Embryonic facial prominence (tissue), 1 donor: ENCODE data around the gene EDEM1.
"Not testable (repeated sequence)": the region's sequence is repeated elsewhere in the genome, so short reads cannot be mapped to it uniquely, and the experiment has no call there.

ENCODE experiments used
- DNase-seq: peaks from one replicate; pipeline ENCODE4 v3.0.0-alpha.2; 2016; ENCODE audit errors: extremely low spot score

Gene EDEM1

DNA sequence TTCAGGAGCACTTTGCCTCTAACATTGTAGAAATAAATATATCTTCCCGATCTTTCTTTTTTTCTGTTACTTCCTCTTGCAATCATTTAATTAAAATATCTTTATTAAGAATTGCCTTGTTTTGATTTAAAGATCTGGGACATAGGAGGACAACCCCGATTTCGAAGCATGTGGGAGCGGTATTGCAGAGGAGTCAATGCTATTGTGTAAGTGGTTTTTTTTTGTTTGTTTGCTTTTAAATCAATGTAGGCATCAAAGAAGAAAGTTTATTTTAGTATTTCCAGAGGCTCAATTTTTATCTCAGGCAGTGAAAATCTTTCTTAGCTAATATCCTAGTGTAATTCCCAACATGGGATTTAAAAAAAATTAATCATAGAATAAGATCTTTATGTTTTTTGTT lies 15.5 kb upstream of the EDEM1 start:
- no peak for DNase-seq

GRCh38 chr3:5179036-5179435 lies 8.5 kb upstream of the EDEM1 start:
- DNase-seq: not testable (repeated sequence)

DNA sequence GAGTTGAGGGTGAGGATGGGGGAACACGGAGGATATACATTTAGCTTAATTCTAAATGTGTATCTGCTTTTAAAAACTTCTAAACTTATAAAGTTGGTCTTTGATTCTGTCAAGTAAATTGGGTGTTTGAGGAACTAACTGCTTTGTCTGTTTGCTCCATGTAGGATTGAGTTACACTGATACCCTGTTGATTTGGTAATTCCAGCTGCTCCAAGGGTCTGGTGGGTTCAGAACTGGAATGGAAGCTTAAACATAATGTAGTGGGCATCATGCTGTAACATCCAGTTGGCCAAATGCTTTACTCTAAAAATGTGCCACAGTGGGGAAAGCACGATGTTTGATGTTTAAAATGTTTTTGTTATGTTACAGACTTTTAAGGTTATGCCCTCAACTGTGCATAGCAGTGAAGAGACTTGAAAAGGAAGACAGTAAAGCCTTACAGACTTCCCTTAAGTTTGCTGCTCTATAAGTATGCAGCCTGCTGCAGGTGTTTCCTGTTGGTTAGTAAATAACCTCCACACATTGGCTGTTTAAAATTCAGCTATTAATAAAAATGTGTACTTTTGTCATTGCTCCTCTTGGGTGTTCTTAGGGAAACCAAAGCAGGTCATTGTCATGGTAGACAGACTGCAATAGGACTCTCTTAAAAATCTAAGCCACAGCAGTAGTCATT lies 5.9 kb upstream of the EDEM1 start:
- DNase-seq: no peak

DNA sequence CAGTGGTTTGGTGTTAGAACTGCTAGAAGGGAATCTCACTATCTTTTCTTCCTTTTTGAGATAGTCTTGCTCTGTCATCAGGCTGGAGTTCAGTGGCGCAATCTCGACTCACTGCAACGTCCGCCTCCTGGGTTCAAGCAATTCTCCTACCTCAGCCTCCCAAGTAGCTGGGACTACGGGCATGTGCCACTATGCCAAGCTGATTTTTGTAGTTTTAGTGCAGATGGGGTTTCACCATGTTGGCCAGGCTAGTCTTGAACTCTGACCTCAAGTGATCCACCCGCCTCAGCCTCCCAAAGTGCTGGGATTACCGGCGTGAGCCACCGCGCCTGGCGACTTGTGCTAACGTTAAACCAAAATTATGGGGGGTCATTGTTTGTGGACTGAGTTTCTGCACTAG lies 3.8 kb upstream of the EDEM1 start:
- not testable (repeated sequence) for DNase-seq

DNA sequence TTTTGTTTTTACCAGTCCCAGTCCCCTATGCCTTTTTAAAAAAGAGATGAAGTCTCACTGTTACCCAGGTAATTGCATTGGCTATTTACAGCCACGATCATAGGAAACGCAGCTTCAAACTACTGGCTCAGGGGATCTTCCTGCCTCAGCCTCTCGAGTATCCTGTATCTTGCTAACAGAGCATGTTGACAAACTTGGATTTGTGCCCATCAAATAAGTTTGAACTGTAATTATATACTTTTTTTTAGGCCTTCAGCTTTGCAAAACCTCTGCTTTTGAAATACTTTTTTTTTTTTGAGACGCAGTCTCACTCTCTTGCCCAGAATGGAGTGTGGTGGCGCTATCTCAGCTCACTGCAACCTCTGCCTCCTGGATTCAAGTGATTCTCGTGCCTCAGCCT lies 3.0 kb upstream of the EDEM1 start:
- DNase-seq: no peak

GRCh38 chr3:5185093-5185673 lies 2.3 kb upstream of the EDEM1 start:
- no peak for DNase-seq

DNA sequence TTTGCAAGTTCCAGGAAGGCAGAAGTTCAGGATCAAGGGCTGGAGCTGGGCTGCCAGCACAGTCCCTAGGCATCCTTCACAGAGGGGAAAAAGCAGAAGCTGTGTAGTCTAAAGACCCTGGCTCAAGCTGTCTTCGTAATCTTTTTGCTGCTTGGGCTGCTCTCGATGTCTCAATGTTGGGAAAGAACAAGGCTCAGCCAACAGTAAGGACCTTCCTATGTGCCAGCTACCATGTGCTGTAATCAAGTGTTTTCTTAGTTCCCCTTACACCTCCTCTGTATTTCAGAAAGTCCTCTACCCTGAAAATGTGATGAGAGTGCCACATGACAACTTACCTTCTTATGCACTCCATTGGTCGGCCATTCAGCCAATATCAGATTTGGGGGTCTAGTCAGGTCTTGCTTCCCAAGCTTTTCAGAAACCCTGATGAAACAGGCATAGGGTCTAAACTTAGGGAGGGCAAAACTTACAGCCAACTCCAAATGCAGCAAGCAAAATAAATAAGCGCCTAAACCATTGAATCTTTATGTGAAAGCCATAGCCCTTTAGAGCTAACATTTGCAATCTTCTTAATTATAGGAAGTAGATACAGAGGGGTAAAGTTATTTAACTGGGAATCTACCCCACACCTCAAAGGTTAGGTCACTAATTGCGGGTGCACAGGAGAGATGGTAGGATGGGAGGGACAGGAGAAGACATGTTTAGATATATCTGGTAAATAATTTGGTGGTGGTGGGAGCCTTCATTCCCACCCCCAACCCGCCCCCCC lies 1.2 kb upstream of the EDEM1 start:
- DNase-seq: no peak

DNA sequence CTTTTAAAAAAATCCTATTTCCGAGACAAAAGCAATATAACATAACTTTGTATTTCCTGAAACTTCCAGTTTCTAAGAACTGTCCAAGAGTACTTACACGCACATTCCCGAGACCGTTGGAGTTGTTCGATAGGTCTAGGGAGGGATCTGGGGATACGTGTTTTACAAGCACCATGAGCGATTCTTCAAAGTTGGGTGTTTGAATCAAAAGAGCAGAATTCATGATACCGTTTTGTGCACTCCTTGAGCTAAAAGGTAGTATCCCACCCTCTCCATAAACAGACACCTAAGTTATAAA lies 700 bp upstream of the EDEM1 start:
- no peak for DNase-seq

DNA sequence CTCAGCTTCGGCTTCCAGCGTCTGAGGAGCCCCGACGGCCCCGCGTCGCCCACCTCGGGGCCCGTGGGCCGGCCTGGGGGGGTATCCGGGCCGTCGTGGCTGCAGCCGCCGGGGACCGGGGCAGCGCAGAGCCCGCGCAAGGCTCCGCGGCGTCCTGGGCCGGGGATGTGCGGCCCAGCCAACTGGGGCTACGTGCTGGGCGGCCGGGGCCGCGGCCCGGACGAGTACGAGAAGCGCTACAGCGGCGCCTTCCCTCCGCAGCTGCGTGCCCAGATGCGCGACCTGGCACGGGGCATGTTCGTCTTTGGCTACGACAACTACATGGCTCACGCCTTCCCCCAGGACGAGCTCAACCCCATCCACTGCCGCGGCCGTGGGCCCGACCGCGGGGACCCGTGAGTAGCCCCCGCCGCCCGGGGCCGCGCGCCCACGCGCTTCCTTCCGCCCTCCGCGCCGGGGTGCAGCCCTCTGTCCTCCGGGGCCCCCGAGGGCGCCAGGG lies 462 bp downstream of the EDEM1 start:
- DNase-seq: no peak

GRCh38 chr3:5188419-5189221 lies 1.1 kb downstream of the EDEM1 start:
- no peak for DNase-seq

DNA sequence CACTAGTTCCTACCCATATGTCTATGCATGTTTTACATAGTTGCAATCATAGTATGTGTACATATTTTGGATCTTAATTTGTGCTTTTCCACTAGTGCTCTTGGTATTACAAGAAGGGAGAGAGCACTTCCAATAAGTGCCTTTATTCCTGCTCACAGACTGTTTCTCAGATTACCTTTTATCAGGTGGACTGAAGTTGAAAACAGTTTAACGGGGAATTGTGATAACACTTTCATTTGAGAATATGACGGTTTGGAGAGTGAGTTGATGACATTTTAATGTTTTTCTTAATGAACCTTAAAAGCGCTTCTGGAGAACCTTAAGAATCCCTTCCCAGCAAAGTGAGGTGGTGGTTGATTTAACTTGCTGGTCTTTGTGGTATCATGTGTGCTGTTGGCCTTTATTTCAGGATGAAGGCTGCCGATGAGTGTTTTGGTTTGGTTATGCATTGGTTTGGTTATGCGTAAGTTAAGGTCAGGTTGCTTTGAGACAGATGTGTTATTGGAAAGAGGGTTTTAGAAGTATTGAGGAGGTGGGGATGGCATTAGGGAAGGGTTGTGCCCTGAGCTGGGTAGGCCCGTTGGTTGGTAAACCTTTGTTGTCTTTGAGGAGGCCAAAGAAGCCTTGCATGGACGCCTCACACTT lies 2.8 kb downstream of the EDEM1 start:
- DNase-seq: no peak

DNA sequence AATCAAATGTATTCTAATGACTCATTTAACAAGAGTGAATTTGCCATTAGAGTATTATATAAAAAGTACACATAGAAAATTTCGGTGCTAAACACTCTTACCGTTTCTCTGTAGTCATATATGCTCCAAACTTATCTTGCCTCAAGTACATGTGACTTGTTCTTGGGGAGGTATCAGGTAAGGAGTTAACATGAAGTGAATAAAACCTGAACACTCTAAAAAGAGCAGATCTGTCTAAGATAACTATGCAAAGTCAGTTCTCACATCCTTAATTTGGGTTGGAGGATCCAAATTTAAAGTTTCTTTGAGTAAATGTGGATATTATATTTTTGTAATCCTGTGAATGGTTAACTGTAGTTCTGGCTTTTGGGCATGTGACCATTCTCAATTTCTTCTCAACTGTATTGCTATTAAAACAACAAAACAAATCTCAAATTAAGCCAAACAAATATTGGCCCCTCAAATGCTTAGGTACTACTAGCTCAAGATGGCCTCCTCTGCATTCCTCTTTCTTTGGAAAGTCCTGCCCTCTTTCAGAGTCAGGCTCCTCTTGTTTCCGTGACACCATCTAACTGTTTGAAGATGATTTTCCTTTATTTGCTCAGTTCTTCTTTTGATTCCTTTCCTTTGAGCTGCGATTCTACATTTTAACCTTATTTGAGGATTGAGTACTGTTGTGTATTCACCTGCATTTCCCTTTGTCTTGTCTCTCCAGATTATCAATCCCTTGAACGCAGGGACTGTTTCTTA lies 4.2 kb downstream of the EDEM1 start:
- no peak for DNase-seq

DNA sequence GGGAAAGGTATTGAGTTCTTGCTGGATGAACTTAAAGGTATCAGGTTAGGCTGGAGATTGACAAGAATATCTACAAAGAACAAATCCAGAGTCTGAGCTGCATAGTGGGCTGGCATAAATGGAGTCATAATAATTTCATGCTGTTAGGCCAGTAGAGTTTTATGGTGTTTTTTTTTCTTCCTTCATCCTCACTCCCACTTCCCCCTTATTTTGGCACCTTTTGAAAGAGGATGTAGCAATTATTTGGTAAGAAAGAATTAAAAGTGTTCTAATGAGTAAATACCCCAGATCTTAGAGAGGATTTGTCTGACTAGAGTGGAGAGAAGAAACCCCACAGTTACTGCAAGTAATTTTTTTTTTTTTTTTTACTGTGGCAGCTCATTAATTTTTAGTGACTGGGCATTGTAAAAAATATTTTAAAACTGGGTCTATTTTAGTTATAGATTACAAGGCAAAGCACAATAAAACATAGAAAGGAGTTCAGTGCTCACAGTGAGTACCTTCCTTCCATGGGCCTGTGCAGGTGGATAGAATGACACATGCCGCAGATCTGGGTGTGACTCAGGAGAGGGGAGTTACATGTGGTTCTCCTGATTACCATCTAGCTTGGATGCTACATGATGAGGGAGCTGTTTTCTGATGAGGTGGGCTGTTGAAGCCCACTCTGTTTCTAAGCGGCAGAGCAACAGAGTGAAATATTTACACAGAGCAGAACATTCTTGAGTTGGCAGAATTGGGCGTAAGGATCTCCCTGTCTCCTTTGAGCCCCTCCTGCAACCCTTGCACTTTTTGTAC lies 5.3 kb downstream of the EDEM1 start:
- DNase-seq: no peak

DNA sequence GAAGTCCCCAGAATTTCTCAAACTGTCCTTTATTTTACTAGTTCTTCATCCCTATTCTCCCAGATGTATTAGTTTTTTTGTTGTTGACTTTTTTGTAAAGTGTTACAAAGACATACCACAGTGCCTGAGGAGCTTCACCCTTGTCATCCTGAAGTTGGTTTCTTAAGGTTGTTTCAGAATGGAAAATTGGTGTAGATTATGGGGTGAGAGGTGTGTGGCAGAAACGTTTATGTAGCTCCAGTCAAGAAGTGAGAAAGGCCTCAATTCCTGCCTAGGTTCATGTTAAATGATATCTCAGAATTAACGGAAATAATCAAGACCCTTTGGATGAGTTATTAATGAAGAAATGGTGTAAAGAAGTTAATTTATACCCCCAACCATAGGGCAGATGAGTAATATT lies 6.8 kb downstream of the EDEM1 start:
- DNase-seq: no peak

GRCh38 chr3:5194801-5195509 lies 7.4 kb downstream of the EDEM1 start:
- DNase-seq: no peak

- DNase-seq: no peak
Measured at GRCh38 chr3:5195605-5196004, 8.1 kb downstream of the EDEM1 start.

- no peak for DNase-seq
Measured at GRCh38 chr3:5197022-5197421, 9.5 kb downstream of the EDEM1 start.

GRCh38 chr3:5197470-5198312 lies 10.2 kb downstream of the EDEM1 start:
- no peak for DNase-seq

GRCh38 chr3:5198313-5198677 lies 10.8 kb downstream of the EDEM1 start:
- DNase-seq: no peak
